Suppressor macrophage treated with lipopolysaccharide for 1 hour (primary cell): ENCODE data around the gene STMN3.
"Not testable (repeated sequence)": the region's sequence is repeated elsewhere in the genome, so short reads cannot be mapped to it uniquely, and the experiment has no call there.

Source experiments
- DNase-seq, 3 donors: peaks; one replicate each; pipeline ENCODE4 v3.0.0-alpha.2; 2020 to 2022

Gene STMN3

DNA sequence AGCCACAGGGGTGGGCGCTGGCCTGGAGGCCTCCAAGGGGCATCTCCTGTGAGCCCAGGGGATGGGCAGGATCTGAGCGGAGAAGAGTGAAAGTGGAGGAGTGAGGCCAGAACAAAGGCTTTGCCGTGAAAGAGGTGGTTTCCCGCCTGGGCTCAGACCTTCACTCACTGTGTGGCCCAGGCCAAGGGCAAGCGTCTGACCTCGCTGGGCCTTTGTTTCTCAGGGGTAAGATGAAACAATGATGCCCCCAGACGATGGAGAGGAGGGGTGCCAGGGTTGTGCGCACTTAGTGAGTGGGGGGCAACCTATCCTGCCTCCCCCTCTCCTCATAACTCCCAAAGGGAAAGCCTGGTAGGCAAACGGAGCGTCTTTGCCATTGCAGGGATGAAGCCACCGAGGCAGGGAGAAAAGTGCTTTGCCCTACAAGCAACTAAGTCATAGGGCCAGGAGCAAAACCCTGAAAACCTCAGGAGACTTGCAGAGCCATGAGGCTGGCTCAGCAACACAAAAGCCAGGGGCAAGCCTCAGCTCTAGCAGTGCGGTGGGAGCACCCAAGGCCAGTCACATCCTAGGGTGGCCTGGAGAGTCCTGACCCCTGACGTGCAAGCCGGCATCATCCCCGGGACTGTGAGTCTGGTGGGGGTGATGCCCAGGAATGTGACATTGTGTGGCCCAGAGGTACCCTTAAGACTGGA, 897 bp upstream of the STMN3 start:
- no peak for DNase-seq

DNA sequence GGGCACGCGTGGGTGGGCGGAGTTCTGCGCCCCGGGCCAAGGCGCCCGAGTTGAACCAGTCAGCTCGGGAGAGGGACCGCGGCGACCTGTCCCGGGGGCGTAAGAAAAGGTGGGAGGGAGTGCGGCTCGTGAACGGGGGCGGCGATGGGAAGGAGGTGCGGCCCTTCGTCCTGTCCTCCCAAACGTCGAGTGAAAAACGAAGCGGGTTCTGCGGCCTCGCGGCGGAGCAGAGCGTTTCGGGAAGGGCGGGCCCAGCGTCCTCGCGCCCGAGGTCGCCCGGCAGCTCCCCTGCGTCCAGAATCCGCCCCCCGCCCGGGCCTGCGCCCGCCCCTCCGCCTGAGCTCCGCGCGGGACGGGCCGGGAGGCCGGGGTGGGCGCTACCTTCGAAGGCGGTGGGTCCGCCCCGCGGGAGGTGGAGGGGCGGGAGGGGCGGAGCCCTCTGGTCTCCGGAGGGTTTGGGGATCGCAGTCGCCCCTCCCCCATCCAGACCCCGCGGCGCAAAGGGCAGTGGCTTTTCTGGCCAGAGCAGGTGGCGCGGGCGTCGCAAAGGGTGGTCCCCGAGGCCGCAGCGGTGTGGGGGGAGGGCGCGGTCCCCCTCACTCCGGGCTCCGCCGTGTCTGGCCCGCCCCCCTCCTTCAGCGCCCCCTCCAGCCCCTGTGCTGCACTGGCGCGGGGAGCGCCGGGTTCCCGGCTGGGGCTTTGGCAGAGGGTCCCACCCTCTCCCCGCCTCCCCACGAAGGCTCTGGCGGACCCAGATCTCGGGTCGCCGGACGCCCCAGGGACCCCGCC, 838 bp downstream of the STMN3 start:
- no peak for DNase-seq

DNA sequence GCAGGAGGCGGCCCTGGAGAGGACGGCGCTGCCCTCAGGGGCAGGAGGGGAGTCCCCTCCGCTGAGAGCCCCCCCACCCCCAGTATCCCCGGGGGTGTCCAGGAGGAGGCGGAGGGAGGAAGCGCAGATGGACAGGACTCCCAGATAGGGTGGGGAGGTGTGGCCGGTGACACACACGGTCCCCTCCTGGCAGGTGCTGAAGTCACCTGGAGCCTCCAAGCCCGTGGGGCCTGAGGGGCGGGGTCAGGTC, 1.4 kb downstream of the STMN3 start:
- no peak for DNase-seq

DNA sequence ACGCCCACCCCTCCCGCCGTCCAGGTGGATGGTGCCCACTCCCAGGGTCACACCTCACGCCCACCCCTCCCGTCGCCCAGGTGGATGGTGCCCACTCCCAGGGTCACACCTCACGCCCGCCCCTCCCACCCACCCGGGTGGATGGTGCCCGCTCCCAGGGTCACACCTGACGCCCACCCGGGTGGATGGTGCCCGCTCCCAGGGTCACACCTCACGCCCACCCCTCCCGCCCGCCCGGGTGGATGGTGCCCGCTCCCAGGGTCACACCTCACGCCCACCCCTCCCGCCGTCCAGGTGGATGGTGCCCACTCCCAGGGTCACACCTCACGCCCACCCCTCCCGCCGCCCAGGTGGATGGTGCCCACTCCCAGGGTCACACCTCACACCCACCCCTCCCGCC, 2.7 kb downstream of the STMN3 start:
- DNase-seq = not testable (repeated sequence)

DNA sequence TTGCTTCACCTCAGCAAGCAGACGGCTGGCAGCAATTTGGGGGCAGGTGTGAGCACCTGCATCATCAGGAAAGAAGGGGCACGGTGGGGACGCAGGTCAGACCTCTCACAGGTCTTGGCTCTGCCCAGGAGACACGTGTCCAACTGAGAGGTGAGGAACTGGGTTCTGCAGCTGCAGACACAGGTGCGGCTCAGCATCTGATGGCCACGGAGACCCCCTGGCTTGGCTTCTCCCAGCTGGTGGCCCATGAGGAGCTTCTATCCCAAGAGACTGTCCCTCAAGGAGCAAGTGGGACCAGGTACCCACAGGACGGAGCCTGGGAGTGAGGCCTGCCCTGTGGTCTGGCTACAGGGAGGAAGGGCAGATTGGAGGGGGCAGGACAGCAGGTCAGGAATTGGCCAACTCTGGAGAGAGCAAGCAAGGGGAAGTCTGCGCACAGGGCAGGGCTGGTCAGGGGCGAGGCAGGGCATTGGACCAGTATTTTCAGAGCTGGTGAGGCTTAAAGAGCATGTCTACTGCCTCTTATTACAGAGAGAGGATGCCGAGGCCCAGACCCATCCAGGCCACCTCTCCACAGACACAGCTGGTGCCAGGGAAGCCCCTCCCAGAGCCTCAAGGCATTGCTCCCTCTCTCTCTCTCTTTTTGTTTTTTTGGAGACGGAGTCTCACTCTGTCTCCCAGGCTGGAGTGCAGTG, 4.2 kb downstream of the STMN3 start:
- DNase-seq = no peak

DNA sequence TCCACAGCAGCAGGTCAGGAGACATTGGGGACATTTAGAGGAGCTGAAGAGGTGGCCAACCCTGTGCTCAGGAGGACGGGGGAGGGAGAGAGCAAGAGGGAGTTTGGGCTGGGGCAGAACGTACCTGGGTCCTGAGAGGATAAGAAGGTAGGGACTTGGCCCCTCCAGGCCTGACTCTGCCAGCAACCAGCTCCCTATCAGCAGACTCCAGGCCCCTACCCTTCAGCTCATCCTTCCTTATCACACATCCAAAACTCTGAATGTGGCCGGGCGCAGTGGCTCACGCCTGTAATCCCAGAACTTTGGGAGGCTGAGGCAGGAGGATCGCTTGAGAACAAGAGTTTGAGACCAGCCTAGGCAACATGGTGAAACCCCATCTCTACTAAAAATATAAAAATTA, 5.0 kb downstream of the STMN3 start:
- no peak for DNase-seq

DNA sequence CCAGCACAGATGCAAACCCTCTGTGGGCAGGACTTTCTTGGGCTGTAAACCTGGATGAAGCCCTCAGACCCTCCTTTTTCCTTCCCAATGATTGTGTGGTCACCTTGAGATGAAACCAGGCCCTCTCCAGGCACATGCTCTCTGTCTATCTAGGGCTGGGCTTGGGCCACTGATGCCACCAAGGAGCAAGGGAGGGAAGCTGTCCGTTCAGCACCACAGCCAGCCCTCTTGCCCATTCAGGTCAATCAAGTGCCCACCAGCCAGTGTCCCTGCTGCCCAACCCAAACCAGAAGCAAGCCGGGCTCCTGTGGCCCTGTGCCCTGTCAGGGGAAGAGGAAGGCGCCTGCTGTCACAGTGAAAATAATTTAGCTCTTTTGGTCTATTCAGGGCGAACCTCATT, 8.0 kb downstream of the STMN3 start:
- DNase-seq = no peak

DNA sequence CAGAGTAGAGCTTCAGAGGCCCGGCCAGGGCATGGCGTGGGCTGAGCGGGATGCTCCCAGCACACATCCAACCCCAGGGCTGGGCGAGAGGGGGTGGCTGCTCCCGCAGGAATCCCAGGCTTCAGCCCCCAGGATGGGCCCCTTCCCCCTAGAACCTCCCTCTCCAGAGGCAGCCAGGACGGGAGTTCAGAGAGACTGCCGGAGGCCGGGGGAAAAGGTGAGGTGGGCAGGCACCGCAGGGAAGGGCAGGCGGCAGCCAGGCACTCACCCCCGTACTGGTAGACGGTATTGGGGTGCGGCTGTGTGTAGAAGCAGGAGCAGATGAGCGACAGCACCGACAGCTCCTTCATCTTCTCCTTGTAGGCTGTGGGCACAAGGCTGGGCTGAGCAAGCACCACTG, 9.3 kb downstream of the STMN3 start:
- DNase-seq = no peak

DNA sequence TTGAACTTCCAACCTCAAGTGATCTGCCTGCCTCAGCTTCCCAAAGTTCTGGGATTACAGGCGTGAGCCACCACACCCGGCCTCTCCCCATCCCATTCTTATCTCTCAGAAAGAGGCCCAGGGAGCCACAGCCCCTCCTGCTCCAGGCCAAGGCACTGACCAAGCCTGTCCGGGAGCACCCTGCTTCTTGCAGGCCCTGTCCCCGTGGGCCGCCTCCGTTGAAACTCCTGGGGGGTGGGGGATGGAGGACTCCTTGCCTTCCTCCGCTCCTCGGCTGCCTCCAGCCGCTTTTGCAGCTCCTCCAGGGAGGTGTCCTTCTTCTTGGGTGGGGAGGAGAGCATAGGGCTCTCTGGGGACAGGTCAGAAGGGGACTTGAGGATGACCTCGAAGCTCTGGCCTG, 9.7 kb downstream of the STMN3 start:
- DNase-seq = no peak

DNA sequence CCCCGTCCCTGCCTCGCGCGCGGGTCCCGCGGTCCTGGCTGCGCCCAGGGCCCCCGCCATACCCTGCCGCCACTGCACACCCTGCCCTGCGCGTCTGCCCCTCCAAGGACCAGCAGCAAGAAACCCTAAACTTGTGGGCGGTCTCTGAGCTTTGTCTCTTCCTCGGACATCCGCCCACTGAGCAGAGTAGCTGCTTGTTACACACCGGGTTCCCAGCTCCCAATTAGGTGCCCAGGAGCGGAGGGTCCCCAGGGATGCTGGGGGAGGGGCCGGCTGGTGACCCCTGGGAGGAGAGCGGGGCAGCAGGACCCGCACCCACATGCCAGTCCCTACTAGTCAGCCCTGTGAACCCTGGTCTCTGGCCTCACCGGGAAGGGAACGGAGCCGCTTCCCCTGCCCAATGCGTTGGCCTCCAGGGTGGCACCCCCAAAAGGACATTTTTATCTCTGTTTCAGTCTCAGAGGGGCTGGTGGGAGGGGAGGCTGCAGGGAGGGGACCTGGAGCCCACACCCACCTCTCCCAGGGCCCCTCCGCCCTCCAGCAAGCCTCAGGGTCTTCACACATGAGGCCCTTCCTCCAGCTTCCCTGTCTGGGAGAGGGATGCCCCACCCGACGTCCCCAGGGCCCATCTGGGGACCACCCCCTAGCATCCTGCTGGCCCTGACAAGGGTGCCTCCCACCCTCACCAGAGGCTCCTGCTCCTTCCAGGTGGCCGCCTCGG, 10.5 kb downstream of the STMN3 start:
- no peak for DNase-seq

DNA sequence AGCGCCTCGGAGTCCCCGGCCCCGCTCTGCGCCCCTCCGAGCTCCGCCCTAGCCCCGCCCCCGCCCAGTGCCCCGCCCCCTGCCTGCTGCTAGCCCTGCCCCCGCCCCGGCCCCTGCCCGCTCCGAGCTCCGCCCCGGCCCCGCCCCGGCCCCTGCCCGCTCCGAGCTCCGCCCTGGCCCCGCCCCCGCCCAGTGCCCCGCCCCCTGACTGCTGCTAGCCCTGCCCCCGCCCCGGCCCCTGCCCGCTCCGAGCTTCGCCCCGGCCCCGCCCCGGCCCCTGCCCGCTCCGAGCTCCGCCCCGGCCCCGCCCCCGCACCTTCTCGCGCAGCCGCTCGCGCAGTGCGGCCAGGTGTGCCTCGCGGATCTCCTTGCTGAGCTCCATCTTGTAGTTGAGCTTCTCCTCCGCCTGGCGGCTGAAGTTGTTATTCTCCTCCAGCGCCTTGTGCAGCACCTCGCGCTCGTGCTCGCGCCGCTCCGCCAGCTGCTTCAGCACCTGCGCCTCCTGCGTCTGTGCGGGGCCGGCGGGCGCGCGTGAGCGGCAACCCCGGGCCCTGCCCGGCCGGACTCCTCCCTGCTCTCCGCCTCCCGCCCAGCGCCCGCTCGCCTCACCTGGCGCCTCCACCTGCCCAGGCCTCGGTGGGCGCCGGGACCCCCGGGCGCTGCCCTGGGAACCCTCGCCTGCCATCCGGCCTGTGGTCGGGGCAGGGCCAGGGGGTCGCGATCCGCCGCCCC, 11.3 kb downstream of the STMN3 start:
- peak; percentile 77 to 97 (median 91) for DNase-seq

DNA sequence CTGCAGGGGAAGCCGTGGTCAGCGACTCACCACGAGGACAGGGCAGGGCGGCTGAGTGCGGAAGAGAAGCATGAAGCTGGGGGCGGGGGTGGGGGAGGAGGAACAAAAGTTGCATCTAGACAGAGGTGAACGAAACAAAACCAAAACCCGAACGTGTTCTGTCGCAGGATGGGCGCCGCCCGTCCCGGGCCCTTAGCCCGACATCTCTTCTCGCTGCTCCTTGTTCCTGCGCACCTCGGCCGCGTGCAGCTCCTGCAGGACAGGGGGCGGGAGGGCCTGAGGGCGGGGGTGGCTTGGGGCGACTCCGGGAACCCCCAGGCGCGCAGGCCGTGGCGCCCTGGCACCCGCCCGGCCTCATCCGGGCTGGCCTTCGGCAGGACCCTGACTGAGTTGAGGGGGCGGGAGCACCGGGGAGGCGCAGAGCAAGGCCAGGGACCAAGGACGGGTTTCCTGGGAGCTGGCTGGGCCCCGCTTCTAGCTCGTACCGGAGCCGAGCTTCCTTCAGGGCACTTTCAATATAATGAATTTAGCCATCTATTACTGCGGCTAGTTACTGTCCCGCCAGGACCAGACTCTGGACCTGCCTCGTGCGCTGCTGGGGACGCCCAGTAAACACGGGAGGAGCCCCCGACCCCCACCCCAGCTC, 12.0 kb downstream of the STMN3 start:
- DNase-seq = peak; percentile 47 to 66 (median 52)

DNA sequence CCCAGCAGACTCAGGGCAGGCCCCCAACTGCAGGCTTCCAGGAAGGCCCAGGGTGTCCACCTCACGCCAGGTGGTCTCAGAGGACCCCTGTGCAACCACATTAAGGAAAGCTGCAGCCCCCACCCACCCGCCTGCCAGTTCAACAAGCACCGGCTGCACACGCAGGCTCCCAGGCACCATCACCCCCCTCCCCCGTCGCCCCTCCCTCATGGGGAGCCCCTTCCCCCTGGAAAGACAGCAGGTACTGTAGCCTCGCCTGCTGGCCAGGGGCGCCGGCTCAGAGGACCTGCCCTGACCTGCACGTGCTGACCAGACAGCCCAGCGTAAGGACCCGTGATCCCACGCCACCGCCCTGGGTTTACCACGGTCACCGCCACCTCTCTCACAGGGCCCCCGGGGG, 12.5 kb downstream of the STMN3 start:
- not testable (repeated sequence) for DNase-seq

DNA sequence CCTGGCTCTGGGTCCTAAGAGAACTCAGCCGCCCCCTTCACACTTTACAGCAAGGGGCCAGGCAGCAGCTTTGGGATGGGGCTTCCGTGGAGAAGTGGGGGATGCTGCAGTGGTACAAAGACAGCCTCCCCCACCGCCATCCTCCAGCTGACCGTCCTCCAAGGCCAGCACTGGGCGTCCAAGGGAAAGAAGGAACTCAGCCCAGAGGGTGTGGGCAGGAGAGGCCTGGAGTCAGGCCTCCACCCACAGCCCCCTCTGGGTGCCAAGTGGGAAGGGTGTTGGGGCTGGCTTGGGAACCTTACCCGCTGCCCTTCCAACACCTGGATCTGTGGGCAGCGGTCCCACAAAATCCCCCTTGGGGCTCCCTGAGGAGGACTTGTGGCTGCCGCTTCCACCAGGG, 13.1 kb downstream of the STMN3 start:
- peak; percentile 49 to 68 (median 50) for DNase-seq

DNA sequence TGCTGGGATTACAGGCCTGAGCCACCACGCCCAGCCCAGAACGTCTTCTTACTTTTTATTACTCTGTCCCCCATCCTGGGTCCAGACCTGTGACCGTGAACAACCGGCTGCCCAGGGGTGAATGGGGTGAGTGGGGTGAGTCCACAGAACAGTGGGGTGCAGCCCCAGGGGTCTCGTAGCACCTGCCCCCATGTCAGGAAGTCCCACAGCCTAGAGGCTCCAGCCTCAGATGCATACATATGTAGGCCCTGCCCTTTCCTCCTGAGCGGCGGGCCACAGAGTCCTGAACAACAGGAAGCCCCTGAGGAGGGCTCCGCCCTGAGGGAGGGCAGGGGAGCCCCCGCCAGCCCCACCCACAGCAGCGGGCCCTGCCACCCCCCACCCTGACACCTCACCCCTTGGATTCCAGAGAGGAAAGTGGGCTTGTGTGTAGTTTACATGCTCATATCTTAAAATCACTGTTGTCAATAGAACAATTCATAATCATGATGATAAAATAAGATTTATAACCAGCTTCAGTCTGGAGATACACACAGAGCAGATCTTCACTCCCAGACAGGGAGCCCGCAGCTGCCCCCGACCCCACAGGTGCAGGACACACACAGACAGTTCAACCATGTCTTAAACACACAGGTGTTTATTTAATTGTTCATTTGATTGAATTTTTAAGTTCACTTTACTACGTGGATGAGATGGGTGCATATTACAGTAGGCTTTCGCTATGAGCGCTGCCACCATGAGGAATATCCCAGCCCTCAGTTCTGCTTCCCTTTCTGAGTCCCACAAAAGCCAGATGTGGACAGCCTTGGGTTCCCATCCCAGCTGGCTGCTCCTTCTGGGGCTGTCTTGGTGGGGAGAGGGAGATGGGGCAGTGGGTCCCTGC, 13.9 kb downstream of the STMN3 start:
- peak; percentile 38 to 41 (median 39) for DNase-seq

DNA sequence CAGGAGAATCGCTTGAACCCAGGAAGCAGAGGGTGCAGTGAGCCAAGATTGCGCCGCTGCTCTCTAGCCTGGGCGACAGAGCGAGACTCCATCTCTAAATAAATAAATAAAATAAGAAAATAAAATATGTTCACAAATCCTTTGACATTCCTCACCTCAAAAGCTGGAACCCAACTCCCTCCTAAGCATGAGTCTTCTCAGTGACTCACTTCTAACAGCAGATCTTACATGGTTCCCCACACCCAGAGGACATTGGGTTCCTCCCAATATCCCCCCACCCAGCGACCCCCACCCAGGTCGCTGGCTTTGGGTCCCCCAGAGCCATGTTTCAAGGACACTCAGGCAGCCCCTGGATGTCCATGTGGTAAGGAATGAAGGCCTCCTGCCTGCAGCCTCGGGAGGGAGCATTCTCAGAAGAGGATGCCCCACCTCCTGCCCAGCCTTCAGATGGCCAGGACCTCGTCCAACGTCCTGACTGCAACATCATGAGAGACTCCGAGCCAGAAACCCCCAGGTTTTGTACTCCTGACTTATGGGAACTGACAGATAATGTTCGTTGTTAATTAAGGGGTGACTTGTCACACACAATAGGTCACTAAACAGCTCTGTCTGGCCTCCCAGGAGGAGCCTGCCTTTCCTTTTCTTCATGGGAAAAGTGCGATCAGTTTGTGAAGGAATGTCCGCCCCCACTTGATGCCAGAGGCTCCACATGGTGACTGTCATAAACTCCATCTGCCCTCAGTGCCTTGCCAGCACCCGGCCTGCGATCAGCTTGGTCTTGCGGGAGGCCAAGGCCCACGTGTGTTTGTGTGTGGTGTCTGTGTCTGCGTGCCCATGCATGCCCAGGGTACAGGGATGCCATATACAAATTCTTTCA, 16.2 kb downstream of the STMN3 start:
- DNase-seq = no peak

DNA sequence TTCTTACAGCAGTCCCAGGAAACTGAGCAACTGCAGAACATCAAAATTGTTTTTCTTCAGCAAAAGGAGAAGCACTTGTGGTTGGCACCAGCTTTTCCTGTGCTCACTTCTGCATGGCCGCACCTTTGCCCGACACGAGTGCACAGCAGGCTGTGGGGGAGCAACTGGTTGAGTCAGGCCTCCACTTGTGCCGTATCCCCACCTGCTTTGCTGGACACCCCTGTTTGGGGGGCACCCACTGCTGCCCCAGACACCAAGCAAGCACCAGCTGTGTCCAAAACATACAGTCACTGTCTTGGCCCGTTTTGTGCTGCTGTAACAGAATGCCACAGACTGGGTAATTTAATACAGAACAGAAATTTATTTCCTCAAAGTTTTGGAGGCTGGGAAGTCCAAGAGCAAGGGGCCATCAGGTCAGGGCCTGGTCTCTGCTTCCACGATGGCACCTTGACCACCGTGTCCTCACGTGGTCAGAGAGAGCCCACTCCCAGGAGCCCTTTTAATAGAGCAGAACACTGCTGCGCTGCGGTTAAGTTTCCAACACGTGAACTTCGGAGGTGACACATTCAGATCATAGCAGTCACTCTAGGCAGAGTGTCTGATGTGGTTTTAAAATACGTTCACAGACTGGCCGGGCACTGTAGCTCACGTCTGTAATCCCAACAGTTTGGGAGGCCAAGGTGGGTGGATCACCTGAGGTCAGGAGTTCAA, 17.6 kb downstream of the STMN3 start:
- peak; percentile 24 to 38 (median 35) for DNase-seq

DNA sequence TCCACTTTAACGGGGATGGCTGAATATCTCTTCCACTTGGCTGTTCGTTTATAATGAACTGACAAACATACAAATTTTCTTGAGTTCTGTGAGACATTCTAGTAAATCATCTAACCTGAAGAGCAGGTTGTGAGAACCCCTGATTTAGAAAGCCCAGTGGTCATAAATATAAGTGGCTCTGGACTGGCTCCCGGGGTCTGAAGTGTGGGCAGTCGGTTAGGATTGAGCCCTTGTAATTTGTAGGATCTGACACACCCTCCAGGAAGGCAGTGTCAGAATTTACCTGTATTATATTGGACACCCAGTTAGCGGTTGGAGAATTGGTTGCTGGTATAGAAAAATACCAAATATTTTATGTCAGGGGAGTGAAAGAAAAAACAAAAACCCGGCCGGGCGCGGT, 19.5 kb downstream of the STMN3 start:
- DNase-seq = no peak

DNA sequence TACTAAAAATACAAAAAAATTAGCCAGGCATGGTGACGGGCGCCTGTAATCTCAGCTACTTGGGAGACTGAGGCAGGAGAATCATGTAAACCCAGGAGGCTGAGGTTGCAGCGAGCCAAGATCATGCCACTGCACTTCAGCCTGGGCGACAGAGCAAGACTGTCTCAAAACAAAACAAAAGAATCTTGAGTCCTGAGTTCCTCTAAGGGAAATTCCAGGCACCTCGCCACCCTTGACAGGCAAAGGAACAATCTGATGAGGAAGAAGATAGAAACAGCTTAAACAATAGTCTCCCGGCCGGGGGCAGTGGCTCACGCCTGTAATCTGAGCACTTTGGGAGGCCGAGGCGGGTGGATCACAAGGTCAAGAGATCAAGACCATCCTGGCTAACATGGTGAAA, 21.8 kb downstream of the STMN3 start:
- DNase-seq = not testable (repeated sequence)
